ENCODE measurements around the gene PLA2G2F.
"Not testable (repeated sequence)": the region's sequence is repeated elsewhere in the genome, so short reads cannot be mapped to it uniquely, and the experiment has no call there.

Gene PLA2G2F

DNA sequence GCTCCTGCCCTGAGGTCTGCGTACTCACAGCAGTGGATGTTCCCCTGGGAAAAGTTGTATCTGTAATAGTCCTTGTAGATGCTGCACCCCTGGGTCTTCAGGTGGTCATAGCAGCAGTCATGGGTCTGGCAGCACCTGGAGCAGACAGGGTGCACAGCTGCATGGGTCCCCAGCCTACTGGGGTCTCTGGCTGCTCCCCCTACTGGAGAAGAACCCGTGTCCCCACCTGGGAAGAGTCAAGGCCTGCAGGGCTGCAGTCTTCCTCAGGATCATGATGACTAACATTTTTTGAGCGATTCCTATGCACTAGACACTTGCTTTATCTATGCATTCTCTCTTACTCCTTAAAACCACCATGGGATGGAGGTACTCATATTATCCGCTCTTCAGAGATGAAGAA is 23.6 kb upstream of the PLA2G2F start:
- no peak for DNase-seq

DNA sequence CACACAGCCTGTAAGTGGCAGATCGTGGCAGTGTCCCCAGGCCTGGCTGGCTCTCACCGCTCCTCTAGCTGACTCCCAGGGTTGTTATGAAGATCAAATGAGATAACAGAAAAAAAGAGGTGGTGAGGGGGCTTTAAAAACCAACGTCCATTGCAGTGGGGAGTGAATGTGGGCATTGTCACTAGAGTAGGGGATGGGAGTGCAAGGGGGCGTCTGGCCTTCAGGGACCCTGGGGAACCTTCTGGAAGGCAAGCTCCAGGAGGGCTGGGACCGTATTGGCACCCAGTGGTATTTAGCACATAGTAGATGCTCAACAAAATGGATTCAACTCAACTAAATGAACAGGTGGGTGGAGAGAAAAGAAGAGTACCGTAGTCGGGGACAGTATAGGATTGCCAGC is 23.2 kb upstream of the PLA2G2F start:
- DNase-seq = no peak

DNA sequence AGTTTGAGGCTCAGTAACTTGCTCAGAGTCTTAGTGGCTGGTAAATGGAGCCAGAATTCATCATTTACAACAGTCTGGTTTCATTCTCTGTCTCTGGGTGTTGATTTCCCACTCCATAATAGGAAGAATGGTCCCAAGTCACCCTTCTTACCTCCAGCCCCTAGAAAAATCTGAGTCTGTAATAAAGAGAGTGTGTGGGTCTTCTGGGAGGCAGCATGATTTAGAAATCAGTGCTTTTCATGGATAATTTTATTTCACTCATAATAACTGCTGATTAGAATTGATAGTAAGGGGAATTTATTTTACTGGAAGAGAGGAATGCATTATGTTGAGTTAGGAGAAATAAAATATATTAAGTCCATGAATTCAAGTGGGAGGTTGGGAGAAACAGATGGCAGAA is 21.9 kb upstream of the PLA2G2F start:
- no peak for DNase-seq

DNA sequence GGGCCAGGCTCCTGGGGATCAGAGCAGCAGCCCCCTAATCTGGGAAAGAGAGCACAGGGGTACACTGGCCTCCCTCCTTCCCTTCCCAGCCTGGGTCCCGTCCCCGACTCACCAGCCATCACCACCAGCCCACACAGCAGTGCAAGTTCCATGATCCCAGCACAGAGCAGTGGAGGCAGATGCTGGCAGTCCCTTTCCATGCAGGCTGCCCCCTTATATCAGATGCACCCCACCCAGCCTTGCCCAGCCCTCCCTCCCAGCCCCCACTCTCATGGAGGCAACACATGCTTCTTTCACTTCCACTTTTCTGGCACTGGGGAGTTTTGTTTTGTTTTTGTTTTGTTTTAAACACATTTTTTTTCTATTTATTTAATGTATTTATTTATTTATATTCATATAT is 19.8 kb upstream of the PLA2G2F start, which contains the start of gene PLA2G2D:
TSS of gene PLA2G2D (minus strand) at position 190 of the 400 bp plus-strand sequence. CDS start at position 152, 38 bp downstream.
- no peak for DNase-seq

DNA sequence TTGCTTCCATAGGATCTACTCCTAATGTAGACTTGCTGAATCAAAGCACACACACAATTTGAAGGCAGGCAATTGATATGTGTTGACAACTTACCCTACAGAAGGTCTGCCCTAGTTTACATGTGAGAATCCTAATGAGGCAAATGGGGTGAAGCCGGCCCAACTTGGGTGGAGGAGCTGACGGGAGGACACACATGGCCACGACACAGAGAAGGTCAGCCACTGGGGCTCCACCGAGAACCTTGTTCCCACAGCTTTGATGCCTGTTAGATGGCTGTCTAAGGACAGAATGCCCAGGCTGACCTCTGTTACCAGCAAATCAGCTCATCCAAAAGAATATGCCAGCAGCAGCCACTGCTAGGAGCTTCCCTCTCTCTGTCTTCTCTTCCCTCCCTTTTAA is 18.3 kb upstream of the PLA2G2F start:
- no peak for DNase-seq

DNA sequence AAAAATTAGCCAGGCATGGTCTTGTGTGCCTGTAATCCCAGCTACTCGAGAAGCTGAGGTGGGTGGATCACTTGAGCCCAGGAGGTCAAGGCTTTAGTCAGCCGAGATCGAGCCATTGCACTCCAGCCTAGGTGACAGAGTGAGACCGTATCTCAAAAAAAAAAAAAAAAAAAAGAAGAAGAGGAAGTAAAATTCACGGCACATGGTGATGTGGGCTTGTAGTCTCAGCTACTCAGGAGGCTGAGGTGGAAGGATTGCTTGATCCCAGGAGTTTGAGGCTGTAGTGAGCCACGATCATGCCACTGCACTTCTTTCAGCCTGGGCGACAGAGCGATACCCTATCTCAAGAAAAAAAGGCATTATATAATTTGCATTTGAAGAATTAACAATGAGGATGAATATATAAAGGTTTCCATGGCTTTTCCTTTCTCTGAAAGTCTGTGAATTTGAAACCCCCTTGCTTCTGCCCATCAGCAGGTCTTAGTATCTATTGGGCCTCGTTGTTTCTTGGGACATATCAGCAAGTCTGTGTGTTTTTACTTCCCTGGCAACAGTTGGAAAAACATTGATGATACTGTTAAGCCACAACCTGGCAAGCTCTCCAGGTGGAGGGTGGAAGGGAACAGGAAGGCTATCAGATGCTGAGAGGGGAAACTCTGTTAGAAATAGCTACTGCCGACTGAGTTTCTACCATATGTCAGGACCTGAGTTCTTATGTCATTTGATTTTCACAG is 15.2 kb upstream of the PLA2G2F start:
- no peak for DNase-seq

DNA sequence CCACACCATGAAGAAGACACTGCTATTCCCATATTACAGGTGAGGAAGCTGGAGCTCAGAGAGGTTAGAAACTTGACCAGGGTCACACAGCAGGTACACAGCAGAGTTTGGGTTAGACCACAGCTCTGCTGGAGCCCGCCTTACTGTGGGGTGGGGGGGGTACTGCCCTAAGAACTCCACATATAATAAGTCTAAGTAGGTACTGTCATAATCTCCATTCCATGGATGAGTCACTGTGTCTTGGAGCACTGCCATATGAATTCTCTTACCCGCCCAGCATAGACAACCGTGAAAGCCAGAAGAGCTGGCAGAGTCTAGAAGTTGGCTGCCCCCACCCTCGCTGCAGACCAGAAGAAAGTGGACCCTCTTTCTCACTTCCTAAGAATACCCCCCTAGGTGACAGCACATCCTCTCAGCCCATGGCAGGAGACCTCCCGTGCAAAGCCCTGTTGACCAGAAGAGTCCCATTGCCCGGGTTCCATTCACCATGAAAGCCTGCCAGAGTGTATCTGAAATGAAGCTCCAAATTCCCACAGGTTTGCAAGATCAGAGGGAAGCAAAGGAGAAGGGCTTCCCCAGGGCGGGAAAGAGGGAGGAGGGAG is 14.6 kb upstream of the PLA2G2F start:
- no peak for DNase-seq

DNA sequence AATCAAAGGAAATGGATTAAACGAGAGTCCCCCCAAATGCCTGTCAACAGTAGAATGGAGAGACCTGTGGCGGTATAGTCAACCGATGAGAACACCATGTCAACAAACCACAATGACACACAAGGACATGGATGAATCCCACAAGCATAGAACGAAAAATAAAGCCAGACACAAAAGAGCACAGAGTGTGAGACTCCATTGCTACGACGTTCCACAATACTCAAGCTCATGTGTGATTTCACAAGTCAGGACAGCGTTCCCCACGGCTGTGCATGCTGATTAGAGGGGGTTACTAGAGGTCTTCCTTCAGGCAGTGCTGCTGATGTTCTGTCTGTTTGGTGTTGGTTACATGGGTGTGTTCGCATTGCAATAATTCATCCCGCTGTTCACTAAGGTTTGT is 14.0 kb upstream of the PLA2G2F start:
- DNase-seq = no peak

DNA sequence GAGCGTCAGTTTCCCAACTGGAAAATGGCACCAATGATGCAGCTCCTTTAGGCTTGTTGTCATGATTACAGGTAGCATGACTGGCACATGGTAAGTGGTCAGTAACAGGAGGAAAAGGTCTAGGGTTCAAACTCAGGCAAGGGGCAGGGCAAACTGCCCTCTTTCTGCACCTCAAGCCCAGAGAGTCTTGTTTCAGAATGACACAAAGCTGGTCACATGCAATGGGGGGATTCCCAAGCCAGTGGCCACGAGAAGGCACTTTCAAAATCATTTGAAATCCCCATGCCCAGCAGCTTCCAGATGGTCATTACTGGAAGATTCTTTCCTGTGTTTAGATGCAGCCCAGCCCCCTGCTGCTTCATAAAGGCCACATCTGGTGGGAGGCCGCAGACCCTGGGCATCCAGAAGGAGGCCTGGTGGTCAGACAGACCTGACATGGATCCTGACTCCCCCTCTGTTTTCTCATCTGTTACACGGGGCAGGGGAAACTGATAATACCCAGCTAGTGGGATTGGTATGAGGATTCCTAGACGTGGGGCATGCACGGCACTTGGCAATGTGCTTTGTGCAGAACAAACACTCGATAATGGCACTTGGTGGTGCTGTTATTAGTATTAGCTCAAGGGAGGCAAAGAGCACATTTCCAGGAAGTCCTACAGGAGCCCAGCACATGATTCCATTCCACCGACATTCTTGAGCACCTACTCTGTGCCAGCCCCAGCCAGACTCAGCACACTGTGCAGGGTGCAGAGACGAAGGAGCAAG is 12.9 kb upstream of the PLA2G2F start:
- DNase-seq = no peak

DNA sequence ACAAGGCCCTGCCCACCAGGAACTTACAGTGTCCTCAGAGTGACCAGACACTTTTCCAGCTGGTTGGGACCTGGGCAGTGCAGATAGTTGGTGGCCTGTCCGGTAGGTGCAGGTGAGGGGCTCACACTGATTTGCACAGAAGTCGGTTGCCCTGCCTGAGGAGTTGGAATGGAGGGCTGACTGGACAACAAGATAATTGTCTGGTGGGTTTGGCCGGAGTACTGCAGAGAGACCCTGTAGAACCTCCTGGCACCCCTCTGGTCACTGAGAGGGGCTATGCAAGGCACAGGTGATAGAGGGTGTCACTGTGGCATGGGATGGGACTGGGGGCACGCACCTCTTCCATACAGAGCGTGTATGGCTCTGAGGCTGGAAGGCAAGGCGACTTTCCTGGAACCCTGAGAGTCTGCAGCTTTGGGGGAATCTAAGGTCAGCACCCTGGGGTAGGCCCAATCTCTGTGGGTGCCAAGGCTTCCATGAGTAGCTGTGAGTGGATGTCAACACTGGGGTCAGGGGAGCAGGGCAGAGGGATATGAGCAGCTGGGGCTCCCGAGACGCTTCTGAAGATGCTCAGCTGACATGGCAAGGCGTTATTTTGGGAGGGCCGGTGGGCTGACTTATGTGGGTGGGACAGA is 12.2 kb upstream of the PLA2G2F start:
- no peak for DNase-seq

DNA sequence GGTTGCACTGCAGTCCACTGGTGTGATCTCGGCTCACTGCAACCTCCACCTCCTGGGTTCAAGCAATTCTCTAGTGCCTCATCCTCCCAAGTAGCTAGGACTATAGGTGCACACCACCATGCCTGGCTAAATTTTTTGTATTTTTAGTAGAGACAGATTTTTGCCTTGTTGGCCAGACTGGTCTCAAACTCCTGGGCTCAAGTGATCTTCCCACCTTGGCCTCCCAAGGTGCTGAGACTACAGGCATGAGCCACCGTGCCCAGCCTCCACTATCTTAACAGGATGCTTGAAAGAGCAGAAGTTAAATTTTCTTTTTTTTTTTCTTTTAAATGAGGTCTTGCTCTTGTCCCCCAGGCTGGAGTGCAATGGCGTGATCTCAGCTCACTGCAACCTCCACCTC is 8.6 kb upstream of the PLA2G2F start:
- not testable (repeated sequence) for DNase-seq

DNA sequence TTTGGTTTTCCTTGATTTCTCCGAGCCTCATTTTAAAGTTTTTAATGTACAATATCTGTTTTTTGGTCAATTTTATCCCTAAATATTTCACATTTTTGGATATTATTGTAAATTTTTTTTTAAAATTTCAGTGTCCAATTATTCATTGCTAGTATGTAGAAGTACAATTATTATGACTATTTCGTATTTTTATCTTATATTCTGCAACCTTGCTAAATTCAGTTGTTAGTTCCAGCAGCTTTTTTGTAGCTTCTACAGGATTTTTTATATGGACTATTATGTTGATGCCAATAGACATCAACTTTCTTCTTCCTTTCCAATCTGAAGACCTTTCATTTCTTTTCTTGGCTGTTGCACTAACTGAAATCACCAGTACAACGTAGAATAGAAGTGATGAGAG is 4.1 kb upstream of the PLA2G2F start:
- no peak for DNase-seq

DNA sequence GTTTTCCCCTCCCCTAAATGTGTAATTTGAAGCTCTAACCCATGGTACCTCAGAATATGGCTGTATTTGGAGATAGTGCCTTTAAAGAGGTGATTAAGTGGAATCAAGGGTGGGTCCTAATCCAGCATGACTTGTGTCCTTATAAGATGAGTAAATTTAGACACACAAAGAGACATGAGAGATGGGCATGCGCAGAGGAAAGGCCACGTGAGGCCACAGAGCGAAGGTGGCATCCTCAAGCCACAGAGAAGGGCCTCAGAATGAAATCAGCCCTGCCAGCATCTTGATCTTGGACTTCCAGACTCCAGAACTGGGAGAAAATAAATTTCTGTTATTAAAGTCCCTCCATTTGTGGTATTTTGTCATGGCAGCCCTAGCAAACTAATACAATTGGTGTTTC is 2.9 kb upstream of the PLA2G2F start:
- no peak for DNase-seq

DNA sequence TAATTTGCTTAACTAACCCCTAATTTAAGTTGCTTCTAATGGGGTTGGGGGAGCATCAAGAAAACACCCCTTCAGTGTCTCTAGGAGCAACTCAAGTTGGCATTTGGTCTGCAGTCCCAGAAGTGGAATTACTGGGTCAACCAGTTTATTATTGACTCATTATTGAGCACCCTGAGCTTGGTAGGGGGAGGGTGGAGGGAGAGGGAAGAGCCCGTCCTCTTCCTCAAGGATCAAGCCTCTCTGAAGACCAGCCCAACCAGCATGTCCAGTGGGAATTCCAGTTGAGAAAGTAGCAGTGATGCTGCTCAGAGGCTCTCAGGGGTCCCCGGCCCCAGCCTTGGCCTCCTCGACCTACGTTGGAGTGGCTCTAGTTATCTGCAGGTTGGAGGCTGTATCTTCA is 2.1 kb upstream of the PLA2G2F start:
- DNase-seq = no peak

DNA sequence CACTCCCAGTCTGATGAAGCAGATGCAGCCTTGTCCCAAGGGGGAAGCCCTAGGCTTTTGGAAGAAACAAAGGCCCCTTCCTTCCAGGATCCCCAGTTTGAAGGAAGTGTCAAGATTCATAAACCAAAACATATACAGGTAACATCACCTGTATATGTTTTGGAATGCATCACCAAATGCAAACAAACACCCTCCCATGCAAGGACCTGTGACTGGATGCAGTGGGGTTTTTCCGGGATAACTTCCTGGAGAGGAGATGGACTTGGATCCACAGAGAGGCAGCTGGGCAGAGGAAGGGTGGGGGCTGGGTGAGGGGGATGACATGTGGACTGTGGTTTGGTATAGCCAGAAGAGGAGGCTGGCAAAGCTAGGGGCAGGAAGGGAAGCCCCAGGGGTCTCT is 1.5 kb upstream of the PLA2G2F start:
- DNase-seq = no peak

DNA sequence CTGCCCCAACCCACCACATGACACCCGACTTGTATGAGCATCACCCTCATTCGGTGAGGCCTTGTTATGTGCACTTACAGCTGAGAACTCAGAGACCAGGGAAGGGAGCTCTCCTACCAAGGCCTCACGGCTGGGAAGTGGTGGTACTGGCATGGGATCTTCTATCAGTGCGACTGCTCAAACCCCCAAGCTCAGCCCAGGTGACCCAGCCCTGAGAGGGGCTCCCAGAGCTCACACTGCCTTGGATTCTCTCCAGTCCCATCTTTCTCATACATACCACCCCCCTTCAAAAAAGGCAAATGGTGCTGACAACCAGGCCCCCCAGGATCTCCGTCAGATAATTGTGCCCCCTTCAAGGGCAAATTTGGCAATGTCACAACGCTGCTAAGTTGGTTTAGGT is 777 bp upstream of the PLA2G2F start:
- no peak for DNase-seq

DNA sequence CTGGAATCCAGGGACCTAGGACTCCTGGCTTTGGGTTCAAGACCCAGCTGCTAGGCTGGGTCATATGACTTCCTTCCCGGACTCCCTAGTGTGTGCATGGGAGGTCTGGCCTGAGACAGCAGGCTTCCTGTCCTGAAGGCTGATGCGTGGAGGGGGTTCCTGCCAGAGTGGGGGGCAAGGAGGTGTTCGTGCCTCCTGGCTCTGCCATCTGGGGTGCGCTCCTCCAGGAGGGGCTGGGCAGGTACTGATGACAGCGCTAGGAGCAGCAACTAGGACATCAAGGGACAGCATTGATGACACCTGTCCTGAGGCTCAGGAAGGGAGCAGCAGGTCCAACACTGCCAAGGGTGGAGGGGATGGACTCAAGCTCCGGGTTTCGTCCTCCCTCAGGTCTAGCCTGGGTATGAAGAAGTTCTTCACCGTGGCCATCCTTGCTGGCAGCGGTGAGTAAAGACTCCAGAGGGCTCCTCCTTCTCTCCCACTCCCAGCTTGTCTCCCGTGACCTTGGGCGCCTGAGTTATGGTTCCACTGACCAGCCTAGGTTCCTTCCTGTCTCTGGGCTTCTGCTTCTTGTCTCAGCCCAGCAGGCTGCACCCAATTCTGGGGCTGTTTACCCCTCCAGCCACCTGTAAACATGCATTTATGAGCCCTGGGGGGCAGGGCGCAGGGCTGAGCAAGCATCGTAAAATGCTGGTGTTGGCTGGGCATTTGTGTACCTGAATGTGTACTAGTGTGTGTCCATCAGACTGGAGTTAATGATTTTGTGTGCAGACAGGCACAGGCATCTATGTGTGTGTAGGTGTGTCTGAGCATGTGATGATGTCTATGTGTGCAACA is 871 bp downstream of the PLA2G2F start:
- DNase-seq = no peak

DNA sequence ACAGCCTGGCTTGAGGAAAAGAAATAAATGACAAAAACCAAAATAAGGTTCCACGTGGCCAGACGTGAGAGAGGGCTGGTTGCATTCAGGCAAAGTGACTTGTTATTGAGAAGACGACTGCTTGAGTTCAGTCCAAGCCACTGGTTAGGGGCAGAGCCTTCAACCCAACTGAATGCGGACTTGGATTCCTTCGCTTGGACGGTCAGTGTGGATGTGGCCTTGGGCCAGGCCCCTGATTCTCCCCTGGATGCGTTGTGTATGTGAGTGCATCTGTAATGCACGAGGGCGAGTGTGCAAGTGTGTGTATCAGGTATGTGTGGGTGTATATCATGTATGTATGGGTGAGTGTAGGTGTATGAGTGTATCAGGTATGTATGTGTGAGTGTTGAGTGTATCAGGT is 1.9 kb downstream of the PLA2G2F start:
- no peak for DNase-seq

DNA sequence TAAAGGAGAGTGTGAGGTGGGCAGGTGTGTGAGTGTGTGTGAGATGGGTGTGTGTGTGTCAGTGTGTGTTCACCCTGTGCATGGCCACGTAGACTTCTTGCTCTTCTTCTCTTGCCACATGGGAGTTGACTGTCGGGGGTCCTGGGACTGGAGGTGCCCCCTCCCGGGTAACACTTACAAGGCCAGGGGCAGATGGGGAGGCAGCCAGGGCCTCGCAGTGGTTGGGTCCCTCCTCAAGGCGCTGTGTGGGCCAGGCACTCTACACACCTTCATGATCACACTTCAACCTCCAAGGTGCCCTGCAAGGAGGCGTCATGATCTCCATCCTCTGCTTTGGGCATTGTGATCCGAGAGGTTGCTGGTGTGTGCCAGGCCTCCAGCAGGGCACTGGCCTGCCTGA is 2.3 kb downstream of the PLA2G2F start:
- no peak for DNase-seq

DNA sequence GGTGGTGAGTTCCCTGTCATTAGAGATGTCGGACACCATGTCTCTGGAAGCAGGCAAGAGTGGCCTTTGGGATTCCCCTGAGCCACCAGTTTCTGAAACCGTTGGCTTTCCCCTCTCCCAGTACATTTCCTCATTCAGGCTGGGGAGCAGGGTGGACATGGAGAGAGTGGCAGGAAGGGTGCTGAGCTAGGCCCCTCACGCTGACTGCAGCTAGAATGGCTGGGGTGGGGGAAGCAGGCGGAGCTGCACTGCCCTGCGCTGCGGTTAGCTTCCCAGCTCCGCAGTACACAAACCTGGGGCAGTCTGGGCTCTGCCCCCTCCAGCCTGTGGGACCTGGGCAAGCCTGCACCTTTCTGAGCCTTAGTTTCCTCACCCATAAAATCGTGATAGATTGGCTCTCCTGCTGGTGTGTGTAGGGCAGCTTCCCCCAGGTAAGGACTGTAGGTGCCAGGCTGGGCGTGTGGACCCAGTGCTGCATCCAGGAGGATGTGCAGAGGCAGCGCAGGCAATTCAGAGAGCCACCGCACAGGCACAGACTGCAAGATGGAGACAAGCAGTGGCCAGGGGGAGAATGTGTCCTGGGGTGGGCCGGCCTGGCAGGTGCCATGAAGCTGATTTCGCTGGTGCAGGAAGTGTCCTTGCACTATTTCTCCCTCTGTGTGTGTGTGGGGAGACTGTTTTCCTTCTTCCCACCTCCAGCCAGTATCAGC is 3.0 kb downstream of the PLA2G2F start:
- no peak for DNase-seq

DNA sequence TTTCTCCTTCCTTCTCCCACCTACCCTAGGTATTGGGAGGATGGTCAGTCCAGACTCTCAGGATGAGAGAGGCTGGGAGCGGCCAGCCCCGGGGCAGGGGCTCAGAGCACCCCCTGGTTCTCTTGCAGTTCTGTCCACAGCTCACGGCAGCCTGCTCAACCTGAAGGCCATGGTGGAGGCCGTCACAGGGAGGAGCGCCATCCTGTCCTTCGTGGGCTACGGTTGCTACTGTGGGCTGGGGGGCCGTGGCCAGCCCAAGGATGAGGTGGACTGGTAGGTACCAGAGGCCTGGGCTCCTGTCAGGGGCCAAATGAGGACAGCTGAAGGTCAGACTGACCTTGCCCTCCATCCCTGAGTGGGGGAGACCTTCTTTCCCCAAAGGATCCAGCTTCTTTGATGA is 4.2 kb downstream of the PLA2G2F start:
- DNase-seq = no peak

Measured in NCI-H1694 treated with DMSO at 0.1 percent for 48 hours (cell line).